ENCODE measurements around the gene QDPR. TPM values are rescaled to one million over a fixed set of nuclear protein-coding genes. Genes with fewer than 3 reads are reported as not detected.
"Not testable (repeated sequence)": the region's sequence is repeated elsewhere in the genome, so short reads cannot be mapped to it uniquely, and the experiment has no call there.

Gene QDPR
- total RNA-seq, 2 donors from 2014 or later, result 11.4 to 18.9 TPM

GRCh38 chr4:17544831-17545234 is 32.9 kb upstream of the QDPR start:
- H3K36me3 ChIP-seq, result no peaks in the 10 kb centered on the region
- peak; percentile 59 for TF ChIP-seq POLR2AphosphoS5 (IDR thresholded peaks at IDR 0.05)
- TF ChIP-seq CTCF (IDR thresholded peaks at IDR 0.05), result no peak
- H3K9me3 ChIP-seq, result no peaks in the 10 kb centered on the region
- no peaks in the 10 kb centered on the region for H3K27me3 ChIP-seq (replicated peaks; ENCODE audit: insufficient read depth)
- no peaks in the 10 kb centered on the region for H3K4me1 ChIP-seq (replicated peaks)
- H3K4me3 ChIP-seq, result no peak overlapping the region
- no peak overlapping the region for H3K27ac ChIP-seq
- WGBS, result 40% methylated on average over 3 of the region's 3 CpGs
- intact Hi-C loops (cut with DNase I), result loop anchor here (5.0 kb wide), 1 partner anchor 1047 kb away; no protein-coding TSS in a partner anchor
- DNase-seq (ENCODE audit: low spot score), result peak; percentile 46

GRCh38 chr4:17544205-17544604 is 32.3 kb upstream of the QDPR start:
- intact Hi-C loops (cut with DNase I), result no loop called here
- 23% methylated on average over 6 of the region's 6 CpGs for WGBS

GRCh38 chr4:17537060-17537459 is 25.2 kb upstream of the QDPR start:
- H3K27ac ChIP-seq; H3K4me1 ChIP-seq (replicated peaks); H3K4me3 ChIP-seq; DNase-seq (ENCODE audit: low spot score); H3K9me3 ChIP-seq; intact Hi-C loops (cut with DNase I); H3K36me3 ChIP-seq; H3K27me3 ChIP-seq (replicated peaks; ENCODE audit: insufficient read depth): not testable (repeated sequence)
- 85% methylated on average over 6 of the region's 6 CpGs for WGBS

More at GRCh38 chr4:17544205-17544604, 32.3 kb upstream of the QDPR start:
- Histone ChIP-seq H3K27ac (no peak overlapping the region), H3K27me3 (replicated peaks; ENCODE audit: insufficient read depth) (no peaks in the 10 kb centered on the region), H3K4me3 (no peak overlapping the region), H3K4me1 (replicated peaks) (no peaks in the 10 kb centered on the region), H3K9me3 (no peaks in the 10 kb centered on the region), H3K36me3 (no peaks in the 10 kb centered on the region)
- TF ChIP-seq CTCF (IDR thresholded peaks at IDR 0.05), result no peak
- no peak for TF ChIP-seq POLR2A (IDR thresholded peaks at IDR 0.05)
- TF ChIP-seq POLR2AphosphoS5 (IDR thresholded peaks at IDR 0.05), result no peak
- no peak for DNase-seq (ENCODE audit: low spot score)

GRCh38 chr4:17535906-17536305 is 24.0 kb upstream of the QDPR start:
- H3K4me3 ChIP-seq, result no peak overlapping the region
- 75% methylated on average over 3 of the region's 3 CpGs for WGBS
- TF ChIP-seq POLR2AphosphoS5 (IDR thresholded peaks at IDR 0.05), result no peak
- TF ChIP-seq CTCF (IDR thresholded peaks at IDR 0.05), result no peak
- TF ChIP-seq POLR2A (IDR thresholded peaks at IDR 0.05), result no peak
- intact Hi-C loops (cut with DNase I), result no loop called here
- no peaks in the 10 kb centered on the region for H3K27me3 ChIP-seq (replicated peaks; ENCODE audit: insufficient read depth)
- DNase-seq (ENCODE audit: low spot score), result no peak
- no peaks in the 10 kb centered on the region for H3K36me3 ChIP-seq
- no peaks in the 10 kb centered on the region for H3K9me3 ChIP-seq
- no peak overlapping the region for H3K27ac ChIP-seq
- no peaks in the 10 kb centered on the region for H3K4me1 ChIP-seq (replicated peaks)

GRCh38 chr4:17535242-17535641 is 23.4 kb upstream of the QDPR start:
- intact Hi-C loops (cut with DNase I), result no loop called here
- Histone ChIP-seq H3K36me3 (no peaks in the 10 kb centered on the region), H3K9me3 (no peaks in the 10 kb centered on the region), H3K4me3 (no peak overlapping the region), H3K4me1 (replicated peaks) (no peaks in the 10 kb centered on the region), H3K27me3 (replicated peaks; ENCODE audit: insufficient read depth) (no peaks in the 10 kb centered on the region), H3K27ac (no peak overlapping the region)
- 80% methylated on average over 4 of the region's 4 CpGs for WGBS
- DNase-seq (ENCODE audit: low spot score), result no peak
- no peak for TF ChIP-seq POLR2A (IDR thresholded peaks at IDR 0.05)
- no peak for TF ChIP-seq CTCF (IDR thresholded peaks at IDR 0.05)
- no peak for TF ChIP-seq POLR2AphosphoS5 (IDR thresholded peaks at IDR 0.05)
